ENCODE measurements around the gene CHP1.
"Not testable (repeated sequence)": the region's sequence is repeated elsewhere in the genome, so short reads cannot be mapped to it uniquely, and the experiment has no call there.

Gene CHP1

GRCh38 chr15:41292521-41292920, 61.5 kb downstream of the CHP1 start:
- DNase-seq (ENCODE audit: low spot score): no peak

GRCh38 chr15:41301139-41301538, 70.1 kb downstream of the CHP1 start:
- not testable (repeated sequence) for DNase-seq (ENCODE audit: low spot score)

- DNase-seq (ENCODE audit: low spot score): no peak
These were observed 70.5 kb downstream of the CHP1 start for GRCh38 chr15:41301587-41301986.

- no peak for DNase-seq (ENCODE audit: low spot score)
These were observed 73.2 kb downstream of the CHP1 start for GRCh38 chr15:41304149-41304770.

GRCh38 chr15:41307679-41308078, 76.6 kb downstream of the CHP1 start:
- DNase-seq (ENCODE audit: low spot score): no peak

GRCh38 chr15:41309226-41309905, 78.3 kb downstream of the CHP1 start:
- no peak for DNase-seq (ENCODE audit: low spot score)

GRCh38 chr15:41320805-41321330, 89.8 kb downstream of the CHP1 start:
- not testable (repeated sequence) for DNase-seq (ENCODE audit: low spot score)

GRCh38 chr15:41323611-41324010, 92.5 kb downstream of the CHP1 start:
- no peak for DNase-seq (ENCODE audit: low spot score)

GRCh38 chr15:41331281-41331680, 100.2 kb downstream of the CHP1 start:
- no peak for DNase-seq (ENCODE audit: low spot score)

Data from CD4-positive, alpha-beta T cell treated with Interleukin-2 at 100 ng/mL for 4 hours (primary cell).